Raji (cell line): ENCODE measurements around the gene PPP1R14B.

Experiments
- POLR2A ChIP-seq: IDR thresholded peaks from 2 replicates; pipeline ENCODE4 v1.6.1; 2011; ENCODE audit warnings: low read depth, low read length, control low read depth; ENCODE audit not compliant: insufficient read depth

PPP1R14B gene

GRCh38 chr11:64246871-64247728 lies at the start of gene PPP1R14B:
PPP1R14B (minus strand) TSS chr11:64246943; CDS start chr11:64246673, 270 bp downstream.
- peak; percentile 65 for TF ChIP-seq POLR2A

- TF ChIP-seq POLR2A = no peak
Observed at GRCh38 chr11:64296236-64296635, 49.5 kb upstream of the PPP1R14B start.

GRCh38 chr11:64295760-64296159 lies 49.0 kb upstream of the PPP1R14B start:
- TF ChIP-seq POLR2A = no peak

- no peak for TF ChIP-seq POLR2A
Observed at GRCh38 chr11:64294774-64295173, 48.0 kb upstream of the PPP1R14B start.

- TF ChIP-seq POLR2A = no peak
Observed at GRCh38 chr11:64292460-64293254, 45.9 kb upstream of the PPP1R14B start.

- TF ChIP-seq POLR2A = no peak
Observed at GRCh38 chr11:64291752-64292459, 45.2 kb upstream of the PPP1R14B start.

GRCh38 chr11:64291262-64291751 lies 44.6 kb upstream of the PPP1R14B start, which contains the start of gene KCNK4:
KCNK4 (plus strand) TSS chr11:64291302; CDS start chr11:64293019, 1,717 bp downstream.
- no peak for TF ChIP-seq POLR2A

GRCh38 chr11:64290352-64291261 lies 43.9 kb upstream of the PPP1R14B start:
- TF ChIP-seq POLR2A = no peak

- TF ChIP-seq POLR2A = no peak
Observed at GRCh38 chr11:64289002-64289564, 42.3 kb upstream of the PPP1R14B start.

- TF ChIP-seq POLR2A = no peak
Observed at GRCh38 chr11:64288353-64288750, 41.6 kb upstream of the PPP1R14B start.

GRCh38 chr11:64287676-64288352 lies 41.1 kb upstream of the PPP1R14B start:
- no peak for TF ChIP-seq POLR2A

GRCh38 chr11:64286801-64287159 lies 40.0 kb upstream of the PPP1R14B start:
- TF ChIP-seq POLR2A = no peak
